HCT116 (cell line): ENCODE measurements around the gene RIT2.

Source experiments
- CBX3 ChIP-seq: IDR thresholded peaks from 2 replicates; pipeline ENCODE4 v1.6.1; 2012; ENCODE audit warnings: low read depth
- CTCF ChIP-seq, 3 experiments: fragments of 200-600 bp in 1 of 3; sonication (generic) in 1 of 3; IDR thresholded peaks in 2 of 3; conservative IDR thresholded peaks in 1 of 3; 2 replicates each; pipeline ENCODE4 v1.5.1; 2012 to 2017; ENCODE audit warnings: low read depth in 2 of 3, low read length in 2 of 3, antibody characterized with exemption in 1 of 3, borderline replicate concordance in 1 of 3, control low read depth in 1 of 3, mild to moderate bottlenecking in 1 of 3, mixed read lengths in 1 of 3, mixed run types in 1 of 3, moderate library complexity in 1 of 3; ENCODE audit not compliant: insufficient read depth in 1 of 3
- POLR2A ChIP-seq: IDR thresholded peaks from 2 replicates; pipeline ENCODE4 v1.7.0; 2011; ENCODE audit warnings: borderline replicate concordance; ENCODE audit not compliant: insufficient read depth, insufficient read length; ENCODE audit errors: extremely low read depth
- POLR2AphosphoS5 ChIP-seq: IDR thresholded peaks from 2 replicates; pipeline ENCODE4 v1.6.1; 2011; ENCODE audit warnings: mild to moderate bottlenecking, low read depth, low read length, moderate library complexity
- RAD21 ChIP-seq: IDR thresholded peaks from 2 replicates; pipeline ENCODE4 v1.6.1; 2012; ENCODE audit warnings: low read depth, mild to moderate bottlenecking
- TCF7L2 ChIP-seq: IDR thresholded peaks from 2 replicates; pipeline ENCODE4 v1.7.0; 2011; ENCODE audit warnings: borderline replicate concordance, inconsistent platforms; ENCODE audit not compliant: insufficient read depth, insufficient read length; ENCODE audit errors: extremely low read depth
- ZBTB33 ChIP-seq: IDR thresholded peaks from 2 replicates; pipeline ENCODE4 v1.6.1; 2011; ENCODE audit warnings: mild to moderate bottlenecking, low read length, moderate library complexity; ENCODE audit not compliant: insufficient replicate concordance; ENCODE audit errors: extremely low read depth

- TF ChIP-seq CTCF (IDR thresholded peaks at IDR 0.05 in 2 of 3, conservative IDR thresholded peaks at IDR 0.05 in 1 of 3; ENCODE audit: borderline replicate concordance in 1 of 3, insufficient read depth in 1 of 3, low read depth in 2 of 3, low read length in 2 of 3) (no peak), POLR2AphosphoS5 (no peak), POLR2A (no peak), TCF7L2 (no peak), RAD21 (no peak), ZBTB33 (no peak), CBX3 (no peak)
Measured at GRCh38 chr18:43134876-43135275, 19.4 kb upstream of the RIT2 start.
